ENCODE results near the gene KAT2B.

- TF ChIP-seq ARID3A (IDR thresholded peaks at IDR 0.05; ENCODE audit: low read depth, low read length) (no peak), TAF15 (IDR thresholded peaks at IDR 0.05; ENCODE audit: low read depth, low read length, poor library complexity, severe bottlenecking) (no peak), ONECUT2 (CRISPR knock-in tag; IDR thresholded peaks at IDR 0.05) (no peak), JUN (CRISPR knock-in tag; IDR thresholded peaks at IDR 0.05) (no peak), MLX (CRISPR knock-in tag; IDR thresholded peaks at IDR 0.05) (no peak), PBX3 (CRISPR knock-in tag; IDR thresholded peaks at IDR 0.05; ENCODE audit: borderline replicate concordance) (no peak)
- TF ChIP-seq, protein P1, sequence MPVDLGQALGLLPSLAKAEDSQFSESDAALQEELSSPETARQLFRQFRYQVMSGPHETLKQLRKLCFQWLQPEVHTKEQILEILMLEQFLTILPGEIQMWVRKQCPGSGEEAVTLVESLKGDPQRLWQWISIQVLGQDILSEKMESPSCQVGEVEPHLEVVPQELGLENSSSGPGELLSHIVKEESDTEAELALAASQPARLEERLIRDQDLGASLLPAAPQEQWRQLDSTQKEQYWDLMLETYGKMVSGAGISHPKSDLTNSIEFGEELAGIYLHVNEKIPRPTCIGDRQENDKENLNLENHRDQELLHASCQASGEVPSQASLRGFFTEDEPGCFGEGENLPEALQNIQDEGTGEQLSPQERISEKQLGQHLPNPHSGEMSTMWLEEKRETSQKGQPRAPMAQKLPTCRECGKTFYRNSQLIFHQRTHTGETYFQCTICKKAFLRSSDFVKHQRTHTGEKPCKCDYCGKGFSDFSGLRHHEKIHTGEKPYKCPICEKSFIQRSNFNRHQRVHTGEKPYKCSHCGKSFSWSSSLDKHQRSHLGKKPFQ (CRISPR knock-in tag; IDR thresholded peaks at IDR 0.05; ENCODE audit: insufficient replicate concordance), result no peak
These were observed 20.9 kb downstream of the KAT2B start for GRCh38 chr3:20060974-20061685.
